GM19099 (cell line): ENCODE data around the gene TEC.
A peak's percentile ranks its signal among the peaks of the same experiment; 100 is the strongest.

Experiments used
- POLR2A ChIP-seq: IDR thresholded peaks from 3 replicates; pipeline ENCODE4 v1.6.1; 2011; ENCODE audit warnings: low read depth; ENCODE audit not compliant: insufficient read length; ENCODE audit errors: extremely low read depth

Gene TEC

DNA sequence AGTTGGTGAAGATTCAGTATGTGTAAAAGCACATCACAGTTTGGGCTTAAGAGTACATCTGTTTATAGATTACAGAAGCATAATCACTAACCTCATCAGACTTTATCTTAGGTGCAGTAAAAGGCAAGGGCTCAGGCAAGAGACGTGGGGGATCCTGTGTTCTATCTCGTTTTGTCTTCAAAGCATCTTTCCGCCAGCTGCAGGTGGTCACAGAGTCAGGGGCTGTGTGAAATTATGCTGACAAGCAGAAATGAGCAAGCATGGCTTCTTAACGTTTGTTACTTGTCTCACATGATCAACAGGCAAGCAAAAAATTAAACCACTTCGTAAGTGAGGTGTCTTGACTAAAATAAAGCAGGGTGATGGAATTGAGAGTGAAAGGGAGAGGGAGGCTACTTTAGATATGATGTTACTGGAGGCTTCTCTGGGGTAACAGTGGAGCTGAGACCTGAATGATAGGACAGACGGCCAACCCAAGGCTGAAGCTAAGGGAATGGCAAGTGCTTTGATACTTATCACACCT, 1.4 kb upstream of the TEC start:
- TF ChIP-seq POLR2A: peak; percentile 36

GRCh38 chr4:48270523-48270897, 872 bp upstream of the TEC start:
- TF ChIP-seq POLR2A: no peak

GRCh38 chr4:48269861-48270522, 354 bp upstream of the TEC start:
- peak; percentile 79 for TF ChIP-seq POLR2A

- TF ChIP-seq POLR2A: no peak
These were observed 2.1 kb downstream of the TEC start for GRCh38 chr4:48267574-48267973.

GRCh38 chr4:48266781-48267180, 2.9 kb downstream of the TEC start:
- no peak for TF ChIP-seq POLR2A

GRCh38 chr4:48262926-48263325, 6.7 kb downstream of the TEC start:
- TF ChIP-seq POLR2A: no peak

GRCh38 chr4:48262484-48262883, 7.2 kb downstream of the TEC start:
- TF ChIP-seq POLR2A: no peak

DNA sequence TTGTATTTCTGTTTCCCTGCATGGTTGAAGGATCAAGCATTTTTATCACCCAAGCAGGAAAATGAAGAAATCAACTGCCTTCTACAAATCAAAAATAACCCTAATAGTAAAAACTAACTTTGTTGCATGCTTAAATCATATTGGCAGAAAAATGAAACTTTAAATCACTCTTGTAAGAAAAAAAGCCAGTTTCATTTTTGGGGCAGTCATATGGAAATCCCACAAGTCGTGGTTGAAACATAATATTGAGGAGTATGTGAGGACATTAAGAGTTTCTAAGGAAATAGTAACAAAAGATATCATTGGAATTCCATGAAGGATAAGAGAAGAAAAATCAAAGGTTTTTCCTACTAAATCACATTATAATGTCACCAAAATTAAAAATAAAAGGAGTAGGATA, 8.4 kb downstream of the TEC start:
- TF ChIP-seq POLR2A: no peak

DNA sequence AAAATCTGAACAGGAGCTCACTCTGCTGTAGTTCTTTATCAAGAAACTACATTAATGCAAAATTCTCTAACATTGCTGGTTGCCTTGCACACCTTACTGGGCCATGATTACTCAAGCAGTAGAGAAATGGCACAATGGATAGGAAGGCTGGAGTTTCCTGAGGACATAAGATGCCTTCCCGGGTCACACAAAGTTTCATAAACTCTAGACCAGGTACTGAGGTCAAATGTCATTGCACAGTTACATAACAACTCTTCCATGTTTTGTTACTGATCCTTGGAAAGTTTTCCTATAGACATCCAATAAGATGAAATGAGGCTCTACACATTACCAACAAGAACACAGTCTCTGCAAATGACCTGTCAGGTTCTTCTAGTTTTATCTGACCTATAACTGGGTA, 9.9 kb downstream of the TEC start:
- no peak for TF ChIP-seq POLR2A

DNA sequence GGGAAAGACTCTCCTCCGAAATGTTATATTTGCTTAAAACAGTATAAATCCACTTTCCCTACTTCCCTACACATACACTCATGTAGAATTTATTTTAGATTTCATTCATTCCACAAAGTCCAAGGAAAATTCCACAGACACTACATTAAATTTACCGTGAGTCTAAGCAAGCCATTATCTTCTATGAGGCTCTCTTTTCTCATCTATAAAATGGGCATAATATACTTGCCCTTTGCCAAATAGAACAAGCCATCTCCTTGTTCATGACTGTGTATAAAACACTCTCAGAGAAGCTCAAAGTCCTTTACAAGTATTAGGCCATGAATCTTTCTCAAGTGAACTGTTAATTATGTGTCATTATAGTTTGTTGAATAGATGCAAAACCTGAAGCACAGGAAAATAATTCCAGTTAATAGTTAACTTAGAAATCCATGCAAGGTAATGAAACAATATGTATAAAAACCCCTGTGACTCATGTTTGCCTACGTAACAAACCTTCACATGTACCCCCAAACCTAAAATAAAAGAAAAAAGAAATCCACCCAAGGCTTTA, 10.7 kb downstream of the TEC start:
- TF ChIP-seq POLR2A: no peak

- no peak for TF ChIP-seq POLR2A
These were observed 13.7 kb downstream of the TEC start for GRCh38 chr4:48255959-48256342.

DNA sequence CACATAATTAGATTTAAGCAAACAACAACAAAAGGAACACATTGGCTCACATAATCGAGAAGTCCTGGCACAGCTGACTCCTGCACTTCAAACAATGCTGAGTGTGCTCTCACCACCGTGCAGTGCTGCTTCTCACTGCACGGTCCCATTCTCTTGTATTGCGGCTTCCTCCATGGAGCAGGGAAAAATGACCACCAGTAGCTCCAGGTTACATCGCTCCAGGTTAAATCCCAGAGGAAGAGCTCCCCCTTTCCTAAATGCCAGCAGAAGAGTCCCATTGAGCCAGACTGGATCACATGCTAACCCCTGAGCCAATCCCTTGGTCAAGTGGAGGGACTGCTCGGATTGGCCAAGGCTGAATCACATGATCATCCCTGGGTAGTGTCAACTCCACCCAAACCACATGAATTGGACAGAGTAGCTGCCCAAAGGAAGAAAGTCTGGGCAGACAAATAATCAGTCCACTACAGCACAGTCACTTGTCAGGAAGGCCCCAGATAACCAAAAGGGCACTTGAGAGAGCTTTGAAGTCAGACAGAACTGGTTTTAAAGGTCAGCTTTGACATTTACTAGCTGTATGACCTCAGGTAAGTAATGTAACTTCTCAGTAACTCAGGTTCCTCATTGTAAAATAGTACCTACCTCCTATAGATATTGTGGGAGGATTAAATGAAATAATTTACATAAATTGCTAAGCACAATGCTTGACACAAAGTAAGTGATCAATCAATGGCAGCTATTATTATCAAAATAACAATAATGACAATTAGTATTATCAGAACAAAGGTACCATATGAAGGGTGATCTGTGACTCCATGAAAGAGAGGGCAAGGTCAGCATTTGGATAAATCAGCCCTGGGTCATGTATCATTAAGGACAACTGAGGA, 14.3 kb downstream of the TEC start:
- TF ChIP-seq POLR2A: no peak

GRCh38 chr4:48254381-48255071, 15.1 kb downstream of the TEC start:
- no peak for TF ChIP-seq POLR2A

GRCh38 chr4:48252313-48252712, 17.3 kb downstream of the TEC start:
- no peak for TF ChIP-seq POLR2A

GRCh38 chr4:48250980-48251379, 18.7 kb downstream of the TEC start:
- TF ChIP-seq POLR2A: no peak
